ENCODE measurements around the gene POTEF.

DNA sequence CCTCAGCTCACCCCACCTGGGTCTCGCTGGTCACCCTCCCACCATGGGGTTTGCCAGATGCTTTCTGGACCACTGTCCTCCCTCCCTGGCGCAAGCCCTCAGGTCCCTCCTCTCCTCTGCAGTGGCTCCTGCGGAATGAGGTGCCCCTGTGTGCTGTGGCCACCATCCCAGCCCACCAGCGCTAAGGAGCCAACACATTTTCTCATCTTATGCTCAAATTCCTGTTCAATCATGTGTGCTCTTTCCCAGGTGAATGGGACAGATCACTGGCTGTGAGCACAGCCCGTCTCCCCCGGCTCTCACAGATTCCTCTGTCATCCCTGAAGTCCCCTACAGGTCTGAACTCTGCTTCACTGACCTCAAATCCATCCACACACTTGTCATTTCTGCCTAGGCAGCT, 31.1 kb upstream of the POTEF start:
- TF ChIP-seq, protein P1, sequence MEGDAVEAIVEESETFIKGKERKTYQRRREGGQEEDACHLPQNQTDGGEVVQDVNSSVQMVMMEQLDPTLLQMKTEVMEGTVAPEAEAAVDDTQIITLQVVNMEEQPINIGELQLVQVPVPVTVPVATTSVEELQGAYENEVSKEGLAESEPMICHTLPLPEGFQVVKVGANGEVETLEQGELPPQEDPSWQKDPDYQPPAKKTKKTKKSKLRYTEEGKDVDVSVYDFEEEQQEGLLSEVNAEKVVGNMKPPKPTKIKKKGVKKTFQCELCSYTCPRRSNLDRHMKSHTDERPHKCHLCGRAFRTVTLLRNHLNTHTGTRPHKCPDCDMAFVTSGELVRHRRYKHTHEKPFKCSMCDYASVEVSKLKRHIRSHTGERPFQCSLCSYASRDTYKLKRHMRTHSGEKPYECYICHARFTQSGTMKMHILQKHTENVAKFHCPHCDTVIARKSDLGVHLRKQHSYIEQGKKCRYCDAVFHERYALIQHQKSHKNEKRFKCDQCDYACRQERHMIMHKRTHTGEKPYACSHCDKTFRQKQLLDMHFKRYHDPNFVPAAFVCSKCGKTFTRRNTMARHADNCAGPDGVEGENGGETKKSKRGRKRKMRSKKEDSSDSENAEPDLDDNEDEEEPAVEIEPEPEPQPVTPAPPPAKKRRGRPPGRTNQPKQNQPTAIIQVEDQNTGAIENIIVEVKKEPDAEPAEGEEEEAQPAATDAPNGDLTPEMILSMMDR (conservative IDR thresholded peaks at IDR 0.05 in 1 of 2, IDR thresholded peaks at IDR 0.05 in 1 of 2; ENCODE audit: extremely low read depth in 1 of 2, insufficient read depth in 1 of 2, low read depth in 1 of 2, low read length in 2 of 2) = no peak
- TF ChIP-seq EZH2 (IDR thresholded peaks at IDR 0.05; ENCODE audit: borderline replicate concordance, low read length) = no peak
